ENCODE data around the gene LPCAT3. TPM values are rescaled to one million over a fixed set of nuclear protein-coding genes. Genes with fewer than 3 reads are reported as not detected.
A peak's percentile ranks its signal among the peaks of the same experiment; 100 is the strongest.

The LPCAT3 gene
- total RNA-seq, 1 donor from 2014 or later: 40.2 TPM

GRCh38 chr12:6954316-6955107 lies 63.8 kb downstream of the LPCAT3 start:
- H3K4me1 Mint-ChIP-seq (ENCODE audit: unreplicated experiment): peaks cover 37% of the 10 kb centered on the region
- peaks cover 17% of the 10 kb centered on the region for H3K27me3 Mint-ChIP-seq (ENCODE audit: unreplicated experiment)
- H3K9me3 Mint-ChIP-seq (ENCODE audit: unreplicated experiment): no peaks in the 10 kb centered on the region
- H3K36me3 Mint-ChIP-seq (ENCODE audit: low read depth, unreplicated experiment): peaks cover 8% of the 10 kb centered on the region
- DNase-seq (ENCODE audit: low spot score): no peak
- H3K4me3 Mint-ChIP-seq (ENCODE audit: unreplicated experiment): peak overlapping the region; percentile 51
- peak overlapping the region; percentile 84 for H3K27ac Mint-ChIP-seq (ENCODE audit: unreplicated experiment)
- TF ChIP-seq CTCF (IDR thresholded peaks at IDR 0.05; ENCODE audit: unreplicated experiment): no peak

GRCh38 chr12:6953442-6954315 lies 64.6 kb downstream of the LPCAT3 start:
- TF ChIP-seq CTCF (IDR thresholded peaks at IDR 0.05; ENCODE audit: unreplicated experiment): no peak
- Mint-ChIP-seq H3K4me3 (ENCODE audit: unreplicated experiment) (peak overlapping the region; percentile 51), H3K36me3 (ENCODE audit: low read depth, unreplicated experiment) (peaks cover 7% of the 10 kb centered on the region), H3K9me3 (ENCODE audit: unreplicated experiment) (no peaks in the 10 kb centered on the region), H3K27me3 (ENCODE audit: unreplicated experiment) (peaks cover 17% of the 10 kb centered on the region), H3K27ac (ENCODE audit: unreplicated experiment) (peak overlapping the region; percentile 85), H3K4me1 (ENCODE audit: unreplicated experiment) (peaks cover 29% of the 10 kb centered on the region)
- peak; percentile 55 for DNase-seq (ENCODE audit: low spot score)

GRCh38 chr12:6952863-6953441 lies 65.3 kb downstream of the LPCAT3 start:
- peaks cover 7% of the 10 kb centered on the region for H3K36me3 Mint-ChIP-seq (ENCODE audit: low read depth, unreplicated experiment)
- peak overlapping the region; percentile 85 for H3K27ac Mint-ChIP-seq (ENCODE audit: unreplicated experiment)
- peaks cover 12% of the 10 kb centered on the region for H3K27me3 Mint-ChIP-seq (ENCODE audit: unreplicated experiment)
- DNase-seq (ENCODE audit: low spot score): no peak
- TF ChIP-seq CTCF (IDR thresholded peaks at IDR 0.05; ENCODE audit: unreplicated experiment): no peak
- peak overlapping the region; percentile 72 for H3K4me3 Mint-ChIP-seq (ENCODE audit: unreplicated experiment)
- H3K4me1 Mint-ChIP-seq (ENCODE audit: unreplicated experiment): peaks cover 25% of the 10 kb centered on the region
- H3K9me3 Mint-ChIP-seq (ENCODE audit: unreplicated experiment): no peaks in the 10 kb centered on the region

GRCh38 chr12:6952121-6952862 lies 66.0 kb downstream of the LPCAT3 start:
- H3K4me1 Mint-ChIP-seq (ENCODE audit: unreplicated experiment): peaks cover 25% of the 10 kb centered on the region
- no peak for TF ChIP-seq CTCF (IDR thresholded peaks at IDR 0.05; ENCODE audit: unreplicated experiment)
- peaks cover 7% of the 10 kb centered on the region for H3K36me3 Mint-ChIP-seq (ENCODE audit: low read depth, unreplicated experiment)
- H3K27me3 Mint-ChIP-seq (ENCODE audit: unreplicated experiment): peaks cover 15% of the 10 kb centered on the region
- no peaks in the 10 kb centered on the region for H3K9me3 Mint-ChIP-seq (ENCODE audit: unreplicated experiment)
- DNase-seq (ENCODE audit: low spot score): no peak
- peak overlapping the region; percentile 72 for H3K4me3 Mint-ChIP-seq (ENCODE audit: unreplicated experiment)
- H3K27ac Mint-ChIP-seq (ENCODE audit: unreplicated experiment): peak overlapping the region; percentile 85

Measured in endothelial cell (in vitro differentiated cells).